Measurements from ENCODE around the gene NEAT1.

The NEAT1 gene

DNA sequence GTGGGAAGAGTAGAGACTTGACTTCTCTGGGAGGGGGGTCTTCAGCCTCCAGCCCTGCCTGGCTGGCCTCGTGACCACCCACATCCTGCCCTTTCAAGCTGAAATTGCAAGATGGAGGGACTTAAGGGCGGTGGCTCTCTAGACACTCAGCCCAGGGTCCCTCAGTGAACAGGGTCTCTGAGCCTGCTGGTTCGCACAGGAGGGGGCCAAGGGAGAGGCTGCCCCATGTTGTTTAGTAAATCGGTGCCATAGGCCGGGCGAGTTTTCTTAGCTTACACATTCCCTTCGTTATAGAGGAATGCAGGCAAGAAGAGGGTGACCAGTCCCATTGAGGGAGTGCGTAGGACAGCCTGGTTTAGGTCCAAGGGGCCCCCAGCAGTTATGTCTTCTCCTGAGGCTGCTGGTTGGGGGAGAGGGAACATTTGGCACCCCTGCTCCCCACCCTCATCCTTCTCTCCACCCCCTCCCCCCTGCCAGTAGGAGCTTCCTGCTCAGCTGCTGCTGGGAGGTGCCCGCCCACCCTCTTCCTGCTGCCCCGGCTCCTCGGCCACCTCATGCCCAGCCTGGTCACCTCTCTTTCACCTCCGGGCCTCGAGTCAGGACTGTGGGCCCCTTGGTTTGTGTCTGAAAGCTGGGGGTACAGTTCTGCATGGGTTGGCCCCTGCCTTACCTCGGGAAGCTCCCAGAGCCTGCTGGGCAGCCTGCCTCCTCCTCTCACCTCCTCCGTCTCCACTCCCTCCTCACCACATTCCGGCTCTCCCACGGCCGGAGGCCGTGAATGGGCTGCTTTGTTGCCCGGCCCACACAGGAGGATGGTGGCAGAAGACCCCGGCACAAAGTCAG lies 32.3 kb upstream of the NEAT1 start:
- H3K14ac ChIP-seq (ENCODE audit: low read length), result peak overlapping the region; percentile 17
- H2BK12ac ChIP-seq (ENCODE audit: low read length), result peak overlapping the region; percentile 41
- H2AK5ac ChIP-seq (ENCODE audit: low read depth, low read length), result peak overlapping the region; percentile 89
- peak overlapping the region; percentile 38 for H4K91ac ChIP-seq (ENCODE audit: low read depth, low read length, poor library complexity)
- peak overlapping the region; percentile 43 for H2BK5ac ChIP-seq (ENCODE audit: low read length)
- no peak overlapping the region for H3K27ac ChIP-seq (replicated peaks; ENCODE audit: low read length)
- H2BK15ac ChIP-seq (ENCODE audit: low read length), result no peak overlapping the region
- H3K4me2 ChIP-seq (ENCODE audit: insufficient read depth, low read length, poor library complexity, severe bottlenecking), result no peak overlapping the region
- H2AFZ ChIP-seq (ENCODE audit: low read length), result no peak overlapping the region
- H3K36me3 ChIP-seq (replicated peaks in 1 of 2; ENCODE audit: control insufficient read depth in 2 of 2, insufficient read depth in 2 of 2, low read length in 2 of 2), result peaks cover 0 to 11% of the 10 kb centered on the region in 2 donors
- peaks cover 16 to 18% of the 10 kb centered on the region in 2 donors for H3K4me1 ChIP-seq (ENCODE audit: control insufficient read depth in 2 of 2, insufficient read depth in 1 of 2, low read depth in 1 of 2, low read length in 2 of 2)
- no peak overlapping the region for H4K8ac ChIP-seq (ENCODE audit: low read depth, low read length)
- H3K79me1 ChIP-seq (ENCODE audit: low read depth, low read length), result peaks cover 8% of the 10 kb centered on the region
- DNase-seq (ENCODE audit: low spot score), result no peak
- peaks cover 0 to 2% of the 10 kb centered on the region in 2 donors for H3K9me3 ChIP-seq (replicated peaks in 1 of 2; ENCODE audit: control insufficient read depth in 2 of 2, insufficient read depth in 1 of 2, low read depth in 1 of 2, low read length in 2 of 2)
- no CpG with 5 or more reads among the region's 21 CpGs for WGBS, 2 donors (ENCODE audit: extremely low coverage in 2 of 2, insufficient read length in 2 of 2, insufficient replicate concordance in 1 of 2)
- H3K27me3 ChIP-seq (ENCODE audit: control insufficient read depth in 3 of 3, insufficient read depth in 3 of 3, low read depth in 1 of 3, low read length in 3 of 3), result no peaks in the 10 kb centered on the region
- no peak overlapping the region for H3K4me3 ChIP-seq (ENCODE audit: low read length in 2 of 2)
- peak overlapping the region; percentile 55 for H3K23ac ChIP-seq (ENCODE audit: low read depth, low read length, poor library complexity)
- no peak overlapping the region for H3K9ac ChIP-seq (ENCODE audit: low read depth, low read length, poor library complexity)
- peak overlapping the region; percentile 4 for H2BK120ac ChIP-seq (ENCODE audit: low read depth, low read length)
- H3K18ac ChIP-seq (ENCODE audit: low read length), result peak overlapping the region; percentile 77
- H3K4ac ChIP-seq (ENCODE audit: low read length), result no peak overlapping the region

DNA sequence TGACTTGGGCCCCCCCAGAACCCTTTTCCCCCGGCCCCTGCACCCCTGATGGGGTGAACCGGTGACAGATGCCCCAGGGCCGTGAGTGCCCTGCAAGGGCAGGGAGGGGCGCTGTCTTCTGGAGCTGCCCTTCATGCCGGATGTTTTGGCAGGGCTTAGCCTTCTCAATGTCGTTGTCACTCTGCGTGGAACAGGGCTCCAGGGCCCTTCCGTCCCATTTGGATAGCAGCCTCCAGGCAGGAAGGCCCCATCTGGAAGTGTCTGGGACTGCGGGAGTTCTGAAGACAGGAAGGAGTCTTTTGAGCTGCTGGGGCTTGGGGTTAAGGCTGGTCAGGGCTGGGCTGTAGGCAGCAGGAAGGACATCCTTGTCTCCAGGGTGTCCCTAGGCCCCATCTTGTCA lies 31.6 kb upstream of the NEAT1 start:
- H3K79me1 ChIP-seq (ENCODE audit: low read depth, low read length), result peaks cover 8% of the 10 kb centered on the region
- H2BK15ac ChIP-seq (ENCODE audit: low read length), result no peak overlapping the region
- H3K4me1 ChIP-seq (ENCODE audit: control insufficient read depth in 2 of 2, insufficient read depth in 1 of 2, low read depth in 1 of 2, low read length in 2 of 2), result peaks cover 16 to 18% of the 10 kb centered on the region in 2 donors
- WGBS, 2 donors (ENCODE audit: extremely low coverage in 2 of 2, insufficient read length in 2 of 2, insufficient replicate concordance in 1 of 2), result no CpG with 5 or more reads among the region's 9 CpGs
- H3K27me3 ChIP-seq (ENCODE audit: control insufficient read depth in 3 of 3, insufficient read depth in 3 of 3, low read depth in 1 of 3, low read length in 3 of 3), result no peaks in the 10 kb centered on the region
- H2AK5ac ChIP-seq (ENCODE audit: low read depth, low read length), result peak overlapping the region; percentile 83
- no peak overlapping the region for H3K14ac ChIP-seq (ENCODE audit: low read length)
- H3K23ac ChIP-seq (ENCODE audit: low read depth, low read length, poor library complexity), result peak overlapping the region; percentile 55
- peaks cover 0 to 2% of the 10 kb centered on the region in 2 donors for H3K9me3 ChIP-seq (replicated peaks in 1 of 2; ENCODE audit: control insufficient read depth in 2 of 2, insufficient read depth in 1 of 2, low read depth in 1 of 2, low read length in 2 of 2)
- no peak overlapping the region for H3K4me2 ChIP-seq (ENCODE audit: insufficient read depth, low read length, poor library complexity, severe bottlenecking)
- H3K27ac ChIP-seq (replicated peaks; ENCODE audit: low read length), result no peak overlapping the region
- peak overlapping the region; percentile 59 for H3K18ac ChIP-seq (ENCODE audit: low read length)
- no peak for DNase-seq (ENCODE audit: low spot score)
- peaks cover 0 to 11% of the 10 kb centered on the region in 2 donors for H3K36me3 ChIP-seq (replicated peaks in 1 of 2; ENCODE audit: control insufficient read depth in 2 of 2, insufficient read depth in 2 of 2, low read length in 2 of 2)
- H4K91ac ChIP-seq (ENCODE audit: low read depth, low read length, poor library complexity), result peak overlapping the region; percentile 38
- no peak overlapping the region for H4K8ac ChIP-seq (ENCODE audit: low read depth, low read length)
- H2BK5ac ChIP-seq (ENCODE audit: low read length), result peak overlapping the region; percentile 19
- no peak overlapping the region for H3K4ac ChIP-seq (ENCODE audit: low read length)
- no peak overlapping the region for H3K4me3 ChIP-seq (ENCODE audit: low read length in 2 of 2)
- peak overlapping the region; percentile 63 for H3K9ac ChIP-seq (ENCODE audit: low read depth, low read length, poor library complexity)
- peak overlapping the region; percentile 41 for H2BK12ac ChIP-seq (ENCODE audit: low read length)
- H2BK120ac ChIP-seq (ENCODE audit: low read depth, low read length), result no peak overlapping the region
- no peak overlapping the region for H2AFZ ChIP-seq (ENCODE audit: low read length)

DNA sequence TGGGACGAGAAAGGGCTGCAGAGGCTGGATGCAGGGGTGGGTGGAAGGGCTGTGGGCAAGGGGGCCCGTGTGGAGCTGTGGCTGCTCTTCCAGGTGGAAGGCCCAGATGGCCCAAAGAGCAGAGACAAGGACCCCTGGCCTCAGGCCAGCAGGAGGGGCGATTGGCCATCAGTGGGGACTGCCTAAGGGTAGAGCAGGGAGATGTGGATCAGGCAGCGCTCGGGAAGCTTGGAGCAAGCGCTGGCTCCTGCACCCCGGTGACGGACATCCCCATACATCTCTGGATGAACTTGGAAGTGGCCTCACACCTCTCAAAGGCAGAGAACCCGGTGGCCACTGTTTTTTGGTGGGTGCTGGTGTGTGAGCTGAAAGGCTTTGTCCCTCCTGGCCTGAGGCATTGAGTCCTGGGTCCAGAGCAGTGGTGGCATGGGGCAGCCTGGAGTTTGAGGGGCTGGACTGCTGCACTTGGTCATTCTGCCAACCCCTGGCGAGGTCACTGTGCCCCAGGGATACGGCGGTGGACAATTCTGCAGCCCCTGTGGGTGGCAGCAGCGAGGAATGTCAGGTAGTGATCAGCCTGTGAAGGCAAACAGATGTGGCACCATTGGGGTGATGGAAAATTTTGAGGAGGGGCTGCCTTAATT lies 30.3 kb upstream of the NEAT1 start:
- Histone ChIP-seq H3K27me3 (ENCODE audit: control insufficient read depth in 3 of 3, insufficient read depth in 3 of 3, low read depth in 1 of 3, low read length in 3 of 3) (no peaks in the 10 kb centered on the region), H3K4ac (ENCODE audit: low read length) (no peak overlapping the region), H3K23ac (ENCODE audit: low read depth, low read length, poor library complexity) (no peak overlapping the region), H2BK15ac (ENCODE audit: low read length) (no peak overlapping the region), H3K36me3 (replicated peaks in 1 of 2; ENCODE audit: control insufficient read depth in 2 of 2, insufficient read depth in 2 of 2, low read length in 2 of 2) (peaks cover 4 to 15% of the 10 kb centered on the region in 2 donors), H3K4me1 (ENCODE audit: control insufficient read depth in 2 of 2, insufficient read depth in 1 of 2, low read depth in 1 of 2, low read length in 2 of 2) (peaks cover 13 to 17% of the 10 kb centered on the region in 2 donors), H3K14ac (ENCODE audit: low read length) (no peak overlapping the region), H3K27ac (replicated peaks; ENCODE audit: low read length) (no peak overlapping the region), H3K18ac (ENCODE audit: low read length) (peak overlapping the region; percentile 64), H4K8ac (ENCODE audit: low read depth, low read length) (no peak overlapping the region), H3K4me2 (ENCODE audit: insufficient read depth, low read length, poor library complexity, severe bottlenecking) (no peak overlapping the region), H2AFZ (ENCODE audit: low read length) (no peak overlapping the region), H3K9ac (ENCODE audit: low read depth, low read length, poor library complexity) (no peak overlapping the region), H4K91ac (ENCODE audit: low read depth, low read length, poor library complexity) (no peak overlapping the region), H3K4me3 (ENCODE audit: low read length in 2 of 2) (no peak overlapping the region), H2BK120ac (ENCODE audit: low read depth, low read length) (no peak overlapping the region), H2BK5ac (ENCODE audit: low read length) (peak overlapping the region; percentile 24), H3K79me1 (ENCODE audit: low read depth, low read length) (peaks cover 8% of the 10 kb centered on the region), H2BK12ac (ENCODE audit: low read length) (no peak overlapping the region), H2AK5ac (ENCODE audit: low read depth, low read length) (no peak overlapping the region), H3K9me3 (replicated peaks in 1 of 2; ENCODE audit: control insufficient read depth in 2 of 2, insufficient read depth in 1 of 2, low read depth in 1 of 2, low read length in 2 of 2) (peaks cover 0 to 2% of the 10 kb centered on the region in 2 donors)
- DNase-seq (ENCODE audit: low spot score), result no peak
- no CpG with 5 or more reads among the region's 13 CpGs for WGBS, 2 donors (ENCODE audit: extremely low coverage in 2 of 2, insufficient read length in 2 of 2, insufficient replicate concordance in 1 of 2)

DNA sequence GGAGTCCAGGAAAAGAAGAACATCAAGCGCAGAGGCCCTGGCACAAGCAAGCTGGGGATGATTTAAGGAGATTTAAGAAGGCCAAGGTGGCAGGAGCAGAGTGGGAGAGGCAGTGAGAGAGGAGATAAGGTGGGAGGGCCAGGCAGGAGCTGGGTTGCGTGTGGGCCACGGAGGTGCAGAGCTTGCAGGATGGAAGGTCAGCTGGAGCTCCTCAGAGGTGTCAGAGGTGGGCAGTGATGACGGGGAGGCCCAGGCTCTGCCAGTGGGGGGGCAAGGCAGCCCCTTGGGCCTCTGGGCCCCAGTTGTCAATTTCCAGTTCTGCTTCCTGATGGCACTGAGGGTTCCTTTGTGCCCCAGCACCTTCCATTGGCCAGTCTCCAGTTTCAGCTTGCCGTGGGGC lies 29.7 kb upstream of the NEAT1 start:
- Histone ChIP-seq H2BK5ac (ENCODE audit: low read length) (peak overlapping the region; percentile 75), H3K27ac (replicated peaks; ENCODE audit: low read length) (no peak overlapping the region), H4K91ac (ENCODE audit: low read depth, low read length, poor library complexity) (no peak overlapping the region), H3K4me1 (ENCODE audit: control insufficient read depth in 2 of 2, insufficient read depth in 1 of 2, low read depth in 1 of 2, low read length in 2 of 2) (peaks cover 13 to 17% of the 10 kb centered on the region in 2 donors), H2BK12ac (ENCODE audit: low read length) (no peak overlapping the region), H3K36me3 (replicated peaks in 1 of 2; ENCODE audit: control insufficient read depth in 2 of 2, insufficient read depth in 2 of 2, low read length in 2 of 2) (peaks cover 6 to 19% of the 10 kb centered on the region in 2 donors), H4K8ac (ENCODE audit: low read depth, low read length) (no peak overlapping the region), H3K23ac (ENCODE audit: low read depth, low read length, poor library complexity) (no peak overlapping the region), H3K79me1 (ENCODE audit: low read depth, low read length) (peaks cover 8% of the 10 kb centered on the region), H2AFZ (ENCODE audit: low read length) (no peak overlapping the region), H3K9me3 (replicated peaks in 1 of 2; ENCODE audit: control insufficient read depth in 2 of 2, insufficient read depth in 1 of 2, low read depth in 1 of 2, low read length in 2 of 2) (peaks cover 0 to 2% of the 10 kb centered on the region in 2 donors), H3K14ac (ENCODE audit: low read length) (no peak overlapping the region), H2BK120ac (ENCODE audit: low read depth, low read length) (no peak overlapping the region), H3K4ac (ENCODE audit: low read length) (no peak overlapping the region), H3K4me3 (ENCODE audit: low read length in 2 of 2) (no peak overlapping the region), H3K9ac (ENCODE audit: low read depth, low read length, poor library complexity) (no peak overlapping the region), H2AK5ac (ENCODE audit: low read depth, low read length) (peak overlapping the region; percentile 56), H3K27me3 (ENCODE audit: control insufficient read depth in 3 of 3, insufficient read depth in 3 of 3, low read depth in 1 of 3, low read length in 3 of 3) (no peaks in the 10 kb centered on the region), H3K4me2 (ENCODE audit: insufficient read depth, low read length, poor library complexity, severe bottlenecking) (no peak overlapping the region), H3K18ac (ENCODE audit: low read length) (no peak overlapping the region), H2BK15ac (ENCODE audit: low read length) (no peak overlapping the region)
- no CpG with 5 or more reads among the region's 5 CpGs for WGBS, 2 donors (ENCODE audit: extremely low coverage in 2 of 2, insufficient read length in 2 of 2, insufficient replicate concordance in 1 of 2)
- DNase-seq (ENCODE audit: low spot score), result no peak

All from neuronal stem cell (in vitro differentiated cells).